GM23338 (cell line): ENCODE data around the gene DFFB. TPM values are rescaled to one million over a fixed set of nuclear protein-coding genes. Genes with fewer than 3 reads are reported as not detected.

Experiments used
- ATAC-seq: fragments of 200-7000 bp; cut with Tn5 transposase; 3 replicates; pipeline ENCODE4 v1.9.1; 2020
- DNase-seq: peaks from one replicate; pipeline ENCODE4 v3.0.0-alpha.2; 2015; ENCODE audit warnings: low spot score
- H2AFZ ChIP-seq: fragments of 200-600 bp; sonication (generic); 2 replicates; pipeline ENCODE4 v1.8.0; 2016; ENCODE audit warnings: antibody characterized with exemption, mild to moderate bottlenecking, moderate library complexity
- H3F3A ChIP-seq: fragments of 200-600 bp; sonication (generic); replicated peaks from 2 replicates; pipeline ENCODE4 v1.8.0; 2017; ENCODE audit warnings: antibody characterized with exemption, mixed run types, low read depth
- H3K27ac ChIP-seq: fragments of 200-600 bp; sonication (generic); 2 replicates; pipeline ENCODE4 v1.6.1; 2016; ENCODE audit warnings: low read depth
- H3K27me3 ChIP-seq: fragments of 200-600 bp; sonication (generic); 2 replicates; pipeline ENCODE4 v1.8.0; 2016; ENCODE audit warnings: mild to moderate bottlenecking, mixed run types, moderate library complexity; ENCODE audit not compliant: insufficient read depth
- H3K36me3 ChIP-seq: fragments of 200-600 bp; sonication (generic); 2 replicates; pipeline ENCODE4 v1.8.0; 2016; ENCODE audit warnings: mild to moderate bottlenecking; ENCODE audit not compliant: insufficient read depth
- H3K4me1 ChIP-seq: fragments of 200-600 bp; sonication (generic); 2 replicates; pipeline ENCODE4 v1.8.0; 2016; ENCODE audit warnings: mild to moderate bottlenecking, moderate library complexity; ENCODE audit not compliant: insufficient read depth
- H3K4me2 ChIP-seq: fragments of 200-600 bp; sonication (generic); 2 replicates; pipeline ENCODE4 v1.7.1; 2017; ENCODE audit warnings: mixed run types
- H3K4me3 ChIP-seq: fragments of 200-600 bp; sonication (generic); 2 replicates; pipeline ENCODE4 v1.6.1; 2016; ENCODE audit warnings: mixed run types
- H3K79me2 ChIP-seq: fragments of 200-600 bp; sonication (generic); replicated peaks from 2 replicates; pipeline ENCODE4 v1.8.0; 2017; ENCODE audit warnings: mild to moderate bottlenecking; ENCODE audit not compliant: insufficient read depth
- H3K9me2 ChIP-seq: fragments of 200-600 bp; sonication (generic); 2 replicates; pipeline ENCODE4 v1.8.0; 2017; ENCODE audit not compliant: insufficient read depth
- H4K20me1 ChIP-seq: fragments of 200-600 bp; sonication (generic); replicated peaks from 2 replicates; pipeline ENCODE4 v1.8.0; 2017; ENCODE audit warnings: mild to moderate bottlenecking; ENCODE audit not compliant: insufficient read depth
- H3K27ac Mint-ChIP-seq: 2 replicates; pipeline ENCODE4 v1.8.0; 2020; ENCODE audit warnings: inconsistent platforms, mild to moderate bottlenecking, moderate library complexity, mixed read lengths
- H3K27me3 Mint-ChIP-seq: 3 replicates; pipeline ENCODE4 v1.8.0; 2022; ENCODE audit warnings: low read depth, mild to moderate bottlenecking, moderate library complexity, mixed read lengths, inconsistent platforms; ENCODE audit not compliant: insufficient read depth, poor library complexity
- H3K36me3 Mint-ChIP-seq: 3 replicates; pipeline ENCODE4 v1.8.0; 2021; ENCODE audit warnings: low read depth, mild to moderate bottlenecking, inconsistent platforms, moderate library complexity, mixed read lengths
- H3K4me1 Mint-ChIP-seq: 3 replicates; pipeline ENCODE4 v1.8.0; 2020; ENCODE audit warnings: mild to moderate bottlenecking, inconsistent platforms, mixed read lengths
- H3K4me3 Mint-ChIP-seq: 3 replicates; pipeline ENCODE4 v1.8.0; 2021; ENCODE audit warnings: moderate library complexity, mild to moderate bottlenecking, inconsistent platforms, mixed read lengths
- H3K9me3 Mint-ChIP-seq: 3 replicates; pipeline ENCODE4 v1.8.0; 2020; ENCODE audit warnings: moderate library complexity, mild to moderate bottlenecking, inconsistent platforms, mixed read lengths
- CREB1 ChIP-seq: fragments of 250-450 bp; sonication (Bioruptor Pico); IDR thresholded peaks from 2 replicates; pipeline ENCODE4 v1.5.0; 2020; ENCODE audit warnings: low read depth, mild to moderate bottlenecking, moderate library complexity
- EZH2phosphoT487 ChIP-seq: fragments of 200-600 bp; sonication (generic); IDR thresholded peaks from one replicate; pipeline ENCODE4 v1.8.1; 2018; ENCODE audit warnings: antibody characterized with exemption; ENCODE audit not compliant: unreplicated experiment
- ZNF114 ChIP-seq: fragments of 250-450 bp; sonication (Bioruptor Pico); IDR thresholded peaks from 2 replicates; pipeline ENCODE4 v1.5.0; 2020; ENCODE audit warnings: mild to moderate bottlenecking, moderate library complexity
- polyA plus RNA-seq: library from polyadenylated mRNA; unstranded; fragments of >200 nt; fragmentation: Nextera tagmentation; extraction: Ambion mirVana; gene quantifications from 2 replicates; pipeline ENCODE4 v1.2.1, GENCODE V29; 2016
- total RNA-seq: library from RNA; depleted of rRNA; stranded (reverse); fragments of >200 nt; shearing (Covaris generic); gene quantifications from 2 replicates; pipeline ENCODE4 v1.2.3, GENCODE V29; 2014
- TF ChIP-seq, protein P1 (sequence below): fragments of 250-450 bp; sonication (Bioruptor Pico); IDR thresholded peaks from 2 replicates; pipeline ENCODE4 v1.5.0; 2020; ENCODE audit warnings: mild to moderate bottlenecking, moderate library complexity
- TF ChIP-seq, protein P2 (sequence below), 2 experiments: fragments of 200-600 bp in 1 of 2; sonication (generic) in 1 of 2; conservative IDR thresholded peaks; 2 replicates each; pipeline versions ENCODE4 v1.5.1 to v1.6.1; 2016 to 2017; ENCODE audit warnings: antibody characterized with exemption in 2 of 2, low read depth in 2 of 2, mild to moderate bottlenecking in 2 of 2, moderate library complexity in 1 of 2

Gene DFFB
- total and polyA plus RNA-seq, 2 experiments from 2014 or later = 6.5 to 18.1 TPM

DNA sequence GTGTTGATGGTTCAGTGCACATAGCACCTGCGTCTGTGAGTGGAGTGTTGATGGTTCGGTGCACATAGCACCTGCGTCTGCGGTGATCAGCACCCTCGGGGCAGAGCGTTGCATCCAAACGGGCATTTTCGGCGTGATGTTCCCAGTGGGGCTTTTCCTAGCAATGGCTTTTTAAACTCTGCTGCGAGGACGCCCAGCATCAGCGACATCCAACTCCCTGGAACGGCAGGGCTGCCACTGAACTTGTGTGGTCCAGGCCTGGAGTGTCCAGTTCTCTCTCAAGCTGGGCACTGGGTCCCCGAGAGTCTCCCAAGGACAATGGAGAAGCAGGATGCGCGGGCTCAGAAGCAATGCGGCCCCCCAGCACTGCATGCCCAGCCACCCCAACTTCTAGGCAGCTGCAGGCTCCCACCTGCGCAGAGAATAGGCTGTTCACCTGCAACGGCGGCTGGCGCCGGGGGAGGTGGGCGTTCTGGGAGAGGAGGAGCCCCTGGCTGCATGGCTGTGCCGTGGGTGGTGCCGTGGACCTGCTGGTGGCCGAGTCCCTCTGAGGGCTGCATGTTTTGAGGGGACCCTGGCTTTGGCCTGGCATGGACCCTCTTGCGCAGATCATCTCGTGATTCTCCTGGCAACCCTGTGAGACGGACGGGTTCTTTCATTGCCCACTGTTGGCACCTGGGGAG is 52.9 kb downstream of the DFFB start (continued):
- TF ChIP-seq, protein P1, sequence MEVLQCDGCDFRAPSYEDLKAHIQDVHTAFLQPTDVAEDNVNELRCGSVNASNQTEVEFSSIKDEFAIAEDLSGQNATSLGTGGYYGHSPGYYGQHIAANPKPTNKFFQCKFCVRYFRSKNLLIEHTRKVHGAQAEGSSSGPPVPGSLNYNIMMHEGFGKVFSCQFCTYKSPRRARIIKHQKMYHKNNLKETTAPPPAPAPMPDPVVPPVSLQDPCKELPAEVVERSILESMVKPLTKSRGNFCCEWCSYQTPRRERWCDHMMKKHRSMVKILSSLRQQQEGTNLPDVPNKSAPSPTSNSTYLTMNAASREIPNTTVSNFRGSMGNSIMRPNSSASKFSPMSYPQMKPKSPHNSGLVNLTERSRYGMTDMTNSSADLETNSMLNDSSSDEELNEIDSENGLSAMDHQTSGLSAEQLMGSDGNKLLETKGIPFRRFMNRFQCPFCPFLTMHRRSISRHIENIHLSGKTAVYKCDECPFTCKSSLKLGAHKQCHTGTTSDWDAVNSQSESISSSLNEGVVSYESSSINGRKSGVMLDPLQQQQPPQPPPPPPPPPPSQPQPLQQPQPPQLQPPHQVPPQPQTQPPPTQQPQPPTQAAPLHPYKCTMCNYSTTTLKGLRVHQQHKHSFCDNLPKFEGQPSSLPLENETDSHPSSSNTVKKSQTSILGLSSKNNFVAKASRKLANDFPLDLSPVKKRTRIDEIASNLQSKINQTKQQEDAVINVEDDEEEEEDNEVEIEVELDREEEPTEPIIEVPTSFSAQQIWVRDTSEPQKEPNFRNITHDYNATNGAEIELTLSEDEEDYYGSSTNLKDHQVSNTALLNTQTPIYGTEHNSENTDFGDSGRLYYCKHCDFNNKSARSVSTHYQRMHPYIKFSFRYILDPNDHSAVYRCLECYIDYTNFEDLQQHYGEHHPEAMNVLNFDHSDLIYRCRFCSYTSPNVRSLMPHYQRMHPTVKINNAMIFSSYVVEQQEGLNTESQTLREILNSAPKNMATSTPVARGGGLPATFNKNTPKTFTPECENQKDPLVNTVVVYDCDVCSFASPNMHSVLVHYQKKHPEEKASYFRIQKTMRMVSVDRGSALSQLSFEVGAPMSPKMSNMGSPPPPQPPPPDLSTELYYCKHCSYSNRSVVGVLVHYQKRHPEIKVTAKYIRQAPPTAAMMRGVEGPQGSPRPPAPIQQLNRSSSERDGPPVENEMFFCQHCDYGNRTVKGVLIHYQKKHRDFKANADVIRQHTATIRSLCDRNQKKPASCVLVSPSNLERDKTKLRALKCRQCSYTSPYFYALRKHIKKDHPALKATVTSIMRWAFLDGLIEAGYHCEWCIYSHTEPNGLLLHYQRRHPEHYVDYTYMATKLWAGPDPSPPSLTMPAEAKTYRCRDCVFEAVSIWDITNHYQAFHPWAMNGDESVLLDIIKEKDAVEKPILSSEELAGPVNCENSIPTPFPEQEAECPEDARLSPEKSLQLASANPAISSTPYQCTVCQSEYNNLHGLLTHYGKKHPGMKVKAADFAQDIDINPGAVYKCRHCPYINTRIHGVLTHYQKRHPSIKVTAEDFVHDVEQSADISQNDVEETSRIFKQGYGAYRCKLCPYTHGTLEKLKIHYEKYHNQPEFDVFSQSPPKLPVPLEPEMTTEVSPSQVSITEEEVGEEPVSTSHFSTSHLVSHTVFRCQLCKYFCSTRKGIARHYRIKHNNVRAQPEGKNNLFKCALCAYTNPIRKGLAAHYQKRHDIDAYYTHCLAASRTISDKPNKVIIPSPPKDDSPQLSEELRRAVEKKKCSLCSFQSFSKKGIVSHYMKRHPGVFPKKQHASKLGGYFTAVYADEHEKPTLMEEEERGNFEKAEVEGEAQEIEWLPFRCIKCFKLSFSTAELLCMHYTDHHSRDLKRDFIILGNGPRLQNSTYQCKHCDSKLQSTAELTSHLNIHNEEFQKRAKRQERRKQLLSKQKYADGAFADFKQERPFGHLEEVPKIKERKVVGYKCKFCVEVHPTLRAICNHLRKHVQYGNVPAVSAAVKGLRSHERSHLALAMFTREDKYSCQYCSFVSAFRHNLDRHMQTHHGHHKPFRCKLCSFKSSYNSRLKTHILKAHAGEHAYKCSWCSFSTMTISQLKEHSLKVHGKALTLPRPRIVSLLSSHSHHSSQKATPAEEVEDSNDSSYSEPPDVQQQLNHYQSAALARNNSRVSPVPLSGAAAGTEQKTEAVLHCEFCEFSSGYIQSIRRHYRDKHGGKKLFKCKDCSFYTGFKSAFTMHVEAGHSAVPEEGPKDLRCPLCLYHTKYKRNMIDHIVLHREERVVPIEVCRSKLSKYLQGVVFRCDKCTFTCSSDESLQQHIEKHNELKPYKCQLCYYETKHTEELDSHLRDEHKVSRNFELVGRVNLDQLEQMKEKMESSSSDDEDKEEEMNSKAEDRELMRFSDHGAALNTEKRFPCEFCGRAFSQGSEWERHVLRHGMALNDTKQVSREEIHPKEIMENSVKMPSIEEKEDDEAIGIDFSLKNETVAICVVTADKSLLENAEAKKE (CRISPR knock-in tag) = no peak
- TF ChIP-seq ZNF114 (CRISPR knock-in tag) = no peak
- no peak for TF ChIP-seq CREB1 (CRISPR knock-in tag)

GRCh38 chr1:3910857-3911845 is 53.9 kb downstream of the DFFB start:
- H3K27ac Mint-ChIP-seq = no peak overlapping the region
- peaks cover 10% of the 10 kb centered on the region for H3K27me3 Mint-ChIP-seq
- peak; percentile 91 for ATAC-seq
- H3K4me3 Mint-ChIP-seq = no peak overlapping the region; the same call in 2 of the 3 replicates
- TF ChIP-seq, protein P2, sequence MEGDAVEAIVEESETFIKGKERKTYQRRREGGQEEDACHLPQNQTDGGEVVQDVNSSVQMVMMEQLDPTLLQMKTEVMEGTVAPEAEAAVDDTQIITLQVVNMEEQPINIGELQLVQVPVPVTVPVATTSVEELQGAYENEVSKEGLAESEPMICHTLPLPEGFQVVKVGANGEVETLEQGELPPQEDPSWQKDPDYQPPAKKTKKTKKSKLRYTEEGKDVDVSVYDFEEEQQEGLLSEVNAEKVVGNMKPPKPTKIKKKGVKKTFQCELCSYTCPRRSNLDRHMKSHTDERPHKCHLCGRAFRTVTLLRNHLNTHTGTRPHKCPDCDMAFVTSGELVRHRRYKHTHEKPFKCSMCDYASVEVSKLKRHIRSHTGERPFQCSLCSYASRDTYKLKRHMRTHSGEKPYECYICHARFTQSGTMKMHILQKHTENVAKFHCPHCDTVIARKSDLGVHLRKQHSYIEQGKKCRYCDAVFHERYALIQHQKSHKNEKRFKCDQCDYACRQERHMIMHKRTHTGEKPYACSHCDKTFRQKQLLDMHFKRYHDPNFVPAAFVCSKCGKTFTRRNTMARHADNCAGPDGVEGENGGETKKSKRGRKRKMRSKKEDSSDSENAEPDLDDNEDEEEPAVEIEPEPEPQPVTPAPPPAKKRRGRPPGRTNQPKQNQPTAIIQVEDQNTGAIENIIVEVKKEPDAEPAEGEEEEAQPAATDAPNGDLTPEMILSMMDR (conservative IDR thresholded peaks at IDR 0.05; ENCODE audit: low read depth in 2 of 2) = peak; percentile 49 to 77
- TF ChIP-seq EZH2phosphoT487 = no peak
- H3K4me1 Mint-ChIP-seq = peaks cover 10% of the 10 kb centered on the region; the same call in 2 of the 3 replicates
- Histone ChIP-seq H2AFZ (no peak overlapping the region), H3K27ac (no peak overlapping the region), H3K4me2 (no peak overlapping the region), H3K36me3 (no peaks in the 10 kb centered on the region), H3K9me2 (no peaks in the 10 kb centered on the region), H3K4me3 (no peak overlapping the region), H3K4me1 (no peaks in the 10 kb centered on the region), H3F3A (no peaks in the 10 kb centered on the region), H4K20me1 (no peaks in the 10 kb centered on the region), H3K79me2 (no peaks in the 10 kb centered on the region), H3K27me3 (no peaks in the 10 kb centered on the region)
- peaks cover under 1% of the 10 kb centered on the region; the same call in 2 of the 3 replicates for H3K36me3 Mint-ChIP-seq
- peaks cover 7% of the 10 kb centered on the region for H3K9me3 Mint-ChIP-seq
- peak; percentile 78 for DNase-seq
